ENCODE measurements around the gene EPS8L3.

DNA sequence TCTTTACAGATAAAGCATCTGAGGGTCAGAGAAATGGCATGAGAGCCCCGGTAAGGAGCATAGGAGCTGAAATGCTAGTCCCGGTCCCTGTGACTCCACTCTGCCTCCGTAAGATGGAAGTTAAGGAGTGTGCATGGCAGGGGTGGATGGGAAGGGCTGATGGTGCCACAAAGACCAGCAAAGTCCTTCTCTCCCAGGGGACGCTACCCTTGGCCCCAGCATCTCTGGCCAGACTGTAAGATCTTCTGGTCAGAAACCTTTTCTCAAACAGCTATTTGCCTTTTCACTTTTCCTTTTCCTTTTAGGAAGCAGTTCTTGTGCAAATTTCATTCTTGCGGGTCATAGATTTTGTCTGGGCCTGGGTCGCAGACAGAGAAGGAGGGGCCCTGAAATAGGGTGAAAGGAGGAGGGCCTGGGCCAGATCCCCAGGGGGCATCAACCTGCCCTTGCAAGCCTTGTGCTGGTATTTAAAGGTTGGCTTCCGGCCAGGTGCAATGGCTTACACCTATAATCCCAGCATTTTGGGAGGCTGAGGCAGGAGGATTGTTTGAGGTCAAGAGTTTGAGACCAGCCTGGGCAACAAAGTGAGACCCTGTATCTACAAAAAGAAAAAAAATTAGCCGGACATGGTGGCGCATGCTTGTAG is 14.4 kb upstream of the EPS8L3 start:
- TF ChIP-seq, protein P1, sequence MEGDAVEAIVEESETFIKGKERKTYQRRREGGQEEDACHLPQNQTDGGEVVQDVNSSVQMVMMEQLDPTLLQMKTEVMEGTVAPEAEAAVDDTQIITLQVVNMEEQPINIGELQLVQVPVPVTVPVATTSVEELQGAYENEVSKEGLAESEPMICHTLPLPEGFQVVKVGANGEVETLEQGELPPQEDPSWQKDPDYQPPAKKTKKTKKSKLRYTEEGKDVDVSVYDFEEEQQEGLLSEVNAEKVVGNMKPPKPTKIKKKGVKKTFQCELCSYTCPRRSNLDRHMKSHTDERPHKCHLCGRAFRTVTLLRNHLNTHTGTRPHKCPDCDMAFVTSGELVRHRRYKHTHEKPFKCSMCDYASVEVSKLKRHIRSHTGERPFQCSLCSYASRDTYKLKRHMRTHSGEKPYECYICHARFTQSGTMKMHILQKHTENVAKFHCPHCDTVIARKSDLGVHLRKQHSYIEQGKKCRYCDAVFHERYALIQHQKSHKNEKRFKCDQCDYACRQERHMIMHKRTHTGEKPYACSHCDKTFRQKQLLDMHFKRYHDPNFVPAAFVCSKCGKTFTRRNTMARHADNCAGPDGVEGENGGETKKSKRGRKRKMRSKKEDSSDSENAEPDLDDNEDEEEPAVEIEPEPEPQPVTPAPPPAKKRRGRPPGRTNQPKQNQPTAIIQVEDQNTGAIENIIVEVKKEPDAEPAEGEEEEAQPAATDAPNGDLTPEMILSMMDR (IDR thresholded peaks at IDR 0.05; ENCODE audit: low read depth, low read length), result no peak
- TF ChIP-seq, protein P2, sequence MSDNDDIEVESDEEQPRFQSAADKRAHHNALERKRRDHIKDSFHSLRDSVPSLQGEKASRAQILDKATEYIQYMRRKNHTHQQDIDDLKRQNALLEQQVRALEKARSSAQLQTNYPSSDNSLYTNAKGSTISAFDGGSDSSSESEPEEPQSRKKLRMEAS (IDR thresholded peaks at IDR 0.05; ENCODE audit: low read depth, low read length), result no peak
